HG03103 (cell line): ENCODE measurements around the gene SYNPR.
"Not testable (repeated sequence)": the region's sequence is repeated elsewhere in the genome, so short reads cannot be mapped to it uniquely, and the experiment has no call there.

Experiments
- ATAC-seq: cut with Tn5 transposase; IDR thresholded peaks from one replicate; pipeline ENCODE4 v1.9.1; 2021; ENCODE audit warnings: low read depth; ENCODE audit not compliant: unreplicated experiment

Gene SYNPR

GRCh38 chr3:63278171-63279004 lies at the start of gene SYNPR:
Gene SYNPR, plus strand, starts transcription at chr3:63278308.
- no peak for ATAC-seq

GRCh38 chr3:63228677-63229076 lies 49.4 kb upstream of the SYNPR start:
- ATAC-seq = peak; percentile 89

- ATAC-seq = no peak
These were observed 48.0 kb upstream of the SYNPR start for GRCh38 chr3:63230146-63230545.

GRCh38 chr3:63231643-63232042 lies 46.5 kb upstream of the SYNPR start:
- no peak for ATAC-seq

- ATAC-seq = no peak
These were observed 45.2 kb upstream of the SYNPR start for GRCh38 chr3:63232764-63233396.

- ATAC-seq = no peak
These were observed 37.7 kb upstream of the SYNPR start for GRCh38 chr3:63240381-63240902.

- no peak for ATAC-seq
These were observed 36.0 kb upstream of the SYNPR start for GRCh38 chr3:63242124-63242523.

GRCh38 chr3:63244486-63244885 lies 33.6 kb upstream of the SYNPR start:
- ATAC-seq = no peak

- no peak for ATAC-seq
These were observed 32.3 kb upstream of the SYNPR start for GRCh38 chr3:63245726-63246241.

- ATAC-seq = no peak
These were observed 30.1 kb upstream of the SYNPR start for GRCh38 chr3:63248015-63248414.

GRCh38 chr3:63251499-63251898 lies 26.6 kb upstream of the SYNPR start:
- ATAC-seq = no peak

GRCh38 chr3:63255819-63256218 lies 22.3 kb upstream of the SYNPR start:
- ATAC-seq = not testable (repeated sequence)

- no peak for ATAC-seq
These were observed 13.4 kb upstream of the SYNPR start for GRCh38 chr3:63264716-63265115.

GRCh38 chr3:63274359-63274758 lies 3.7 kb upstream of the SYNPR start:
- no peak for ATAC-seq

GRCh38 chr3:63279005-63279841 lies 1.1 kb downstream of the SYNPR start:
- ATAC-seq = no peak

GRCh38 chr3:63287610-63288009 lies 9.5 kb downstream of the SYNPR start:
- ATAC-seq = no peak

- ATAC-seq = no peak
These were observed 12.6 kb downstream of the SYNPR start for GRCh38 chr3:63290686-63291085.

- ATAC-seq = no peak
These were observed 16.2 kb downstream of the SYNPR start for GRCh38 chr3:63294332-63294731.

GRCh38 chr3:63295356-63295755 lies 17.2 kb downstream of the SYNPR start:
- ATAC-seq = no peak

- no peak for ATAC-seq
These were observed 17.7 kb downstream of the SYNPR start for GRCh38 chr3:63295806-63296205.

GRCh38 chr3:63296249-63296648 lies 18.1 kb downstream of the SYNPR start:
- no peak for ATAC-seq
